Peyer's patch (tissue), 4 donors: ENCODE measurements around the gene EPHA6.

Experiments
- POLR2A ChIP-seq, 2 donors: fragments of 450-650 bp; IDR thresholded peaks; one replicate each; pipeline ENCODE4 v1.5.1; 2017; ENCODE audit warnings: antibody characterized with exemption in 2 of 2, mild to moderate bottlenecking in 2 of 2, moderate library complexity in 2 of 2
- TF ChIP-seq, protein P1 (sequence below), 6 experiments: fragments of 450-650 bp in 4 of 6; fragments of 200-600 bp in 2 of 6; sonication (generic) in 1 of 6; IDR thresholded peaks; one replicate each; pipeline ENCODE4 v1.5.1; 2017 to 2019; ENCODE audit warnings: antibody characterized with exemption in 6 of 6, mild to moderate bottlenecking in 3 of 6, moderate library complexity in 1 of 6

GRCh38 chr3:97778152-97778551 lies 963.8 kb downstream of the EPHA6 start:
- TF ChIP-seq, protein P1, sequence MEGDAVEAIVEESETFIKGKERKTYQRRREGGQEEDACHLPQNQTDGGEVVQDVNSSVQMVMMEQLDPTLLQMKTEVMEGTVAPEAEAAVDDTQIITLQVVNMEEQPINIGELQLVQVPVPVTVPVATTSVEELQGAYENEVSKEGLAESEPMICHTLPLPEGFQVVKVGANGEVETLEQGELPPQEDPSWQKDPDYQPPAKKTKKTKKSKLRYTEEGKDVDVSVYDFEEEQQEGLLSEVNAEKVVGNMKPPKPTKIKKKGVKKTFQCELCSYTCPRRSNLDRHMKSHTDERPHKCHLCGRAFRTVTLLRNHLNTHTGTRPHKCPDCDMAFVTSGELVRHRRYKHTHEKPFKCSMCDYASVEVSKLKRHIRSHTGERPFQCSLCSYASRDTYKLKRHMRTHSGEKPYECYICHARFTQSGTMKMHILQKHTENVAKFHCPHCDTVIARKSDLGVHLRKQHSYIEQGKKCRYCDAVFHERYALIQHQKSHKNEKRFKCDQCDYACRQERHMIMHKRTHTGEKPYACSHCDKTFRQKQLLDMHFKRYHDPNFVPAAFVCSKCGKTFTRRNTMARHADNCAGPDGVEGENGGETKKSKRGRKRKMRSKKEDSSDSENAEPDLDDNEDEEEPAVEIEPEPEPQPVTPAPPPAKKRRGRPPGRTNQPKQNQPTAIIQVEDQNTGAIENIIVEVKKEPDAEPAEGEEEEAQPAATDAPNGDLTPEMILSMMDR (IDR thresholded peaks at IDR 0.05): no peak
- TF ChIP-seq POLR2A (IDR thresholded peaks at IDR 0.05): no peak
